Activated CD8-positive, alpha-beta memory T cell treated with anti-CD3 and anti-CD28 coated beads, Interleukin-2, amount 50 U/mL, for 1 hour (primary cell): Measurements from ENCODE around the gene PHC2.
"Not testable (repeated sequence)": the region's sequence is repeated elsewhere in the genome, so short reads cannot be mapped to it uniquely, and the experiment has no call there.

Experiments used
- DNase-seq: peaks from one replicate; pipeline ENCODE4 v3.0.0-alpha.2; 2020; ENCODE audit errors: extremely low read depth

Gene PHC2

DNA sequence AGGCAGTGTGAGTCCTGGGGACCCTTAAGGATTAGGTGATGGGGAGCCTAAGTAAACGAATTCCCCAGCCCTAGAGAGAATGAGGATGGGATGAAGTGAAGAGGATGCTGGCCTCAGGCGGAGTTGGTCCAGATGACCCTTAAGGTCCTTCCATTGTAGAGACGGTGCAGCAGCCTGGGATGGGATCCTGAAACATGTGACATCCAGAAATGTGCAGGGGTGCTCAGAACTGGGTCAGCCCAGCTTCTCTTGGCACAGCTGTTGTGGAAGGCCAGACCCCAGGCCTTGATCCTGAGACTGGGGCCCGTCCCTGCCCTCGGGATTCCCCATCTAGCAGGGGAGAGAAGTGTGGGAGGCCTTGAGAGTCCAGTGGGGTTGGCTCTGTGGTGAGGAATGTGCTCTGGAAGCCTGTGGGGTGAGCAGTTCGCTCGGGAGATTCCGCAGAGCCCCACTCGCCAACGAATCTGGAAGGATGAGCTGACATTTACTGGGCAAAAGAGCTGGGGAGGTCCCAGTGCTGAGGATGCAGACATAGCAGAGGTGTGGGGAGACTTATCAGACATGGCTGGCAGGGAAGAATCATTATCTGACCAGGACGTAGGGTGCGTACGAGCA, 138.1 kb downstream of the PHC2 start:
- DNase-seq = no peak

- not testable (repeated sequence) for DNase-seq
Measured at GRCh38 chr1:33290615-33291014, 140.3 kb downstream of the PHC2 start.

- no peak for DNase-seq
Measured at GRCh38 chr1:33289858-33290154, 141.1 kb downstream of the PHC2 start.

- DNase-seq = no peak
Measured at GRCh38 chr1:33288976-33289857, 141.7 kb downstream of the PHC2 start.

GRCh38 chr1:33287317-33287716, 143.6 kb downstream of the PHC2 start:
- DNase-seq = no peak

DNA sequence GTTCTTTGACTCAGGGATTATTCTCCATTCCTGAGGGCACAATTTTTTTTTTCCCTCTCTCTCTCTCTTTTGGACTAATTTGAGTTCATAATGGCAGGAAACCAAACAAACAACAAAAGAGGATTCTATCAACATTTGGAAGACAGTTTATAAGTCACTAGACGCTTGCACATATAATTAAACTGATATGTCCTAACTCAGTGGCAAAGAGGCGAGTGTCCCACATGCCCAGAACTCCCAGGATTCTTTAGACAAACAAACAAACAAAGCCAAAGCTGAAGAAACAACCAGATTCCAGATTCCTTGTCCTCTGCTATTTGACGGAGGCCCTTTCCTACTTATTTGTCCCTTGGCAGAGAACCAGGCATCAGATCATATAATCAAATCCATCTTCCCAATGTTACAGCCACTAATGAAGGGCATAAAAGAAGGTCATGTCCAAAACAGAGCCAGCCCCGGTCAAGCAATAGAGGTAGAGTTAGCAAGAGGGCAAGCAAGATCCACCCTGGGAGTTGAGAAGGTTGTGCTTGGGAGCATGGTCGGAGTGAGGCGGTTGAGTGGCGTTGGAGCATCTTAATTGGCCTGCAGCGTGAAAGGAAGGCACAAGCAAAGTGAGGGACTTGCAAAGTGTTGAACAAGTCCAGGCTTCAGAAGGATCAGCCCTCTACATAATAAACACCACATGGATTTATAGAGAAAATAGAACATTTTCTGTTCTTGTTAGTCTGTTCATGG, 144.3 kb downstream of the PHC2 start:
- no peak for DNase-seq

DNA sequence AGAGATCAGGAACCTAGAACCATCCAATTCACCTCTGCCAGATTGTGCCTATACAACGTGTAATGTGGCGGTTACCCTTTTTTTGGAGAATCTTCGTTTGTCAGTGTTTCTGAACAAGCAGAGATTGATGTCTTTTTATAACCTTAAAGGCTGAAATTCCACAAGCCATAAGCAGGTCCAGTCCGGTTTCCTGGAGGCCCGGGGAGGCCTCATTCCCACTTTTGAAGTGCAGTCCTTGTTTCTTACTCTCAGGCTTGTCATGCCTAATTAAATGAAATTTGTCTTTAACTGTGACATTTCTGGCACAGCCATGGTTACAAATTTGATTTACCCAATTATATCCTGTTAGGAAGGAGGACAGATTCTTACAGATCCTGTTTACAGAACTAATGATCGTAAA, 146.8 kb downstream of the PHC2 start:
- DNase-seq = no peak

GRCh38 chr1:33282791-33283190, 148.1 kb downstream of the PHC2 start:
- DNase-seq = no peak

DNA sequence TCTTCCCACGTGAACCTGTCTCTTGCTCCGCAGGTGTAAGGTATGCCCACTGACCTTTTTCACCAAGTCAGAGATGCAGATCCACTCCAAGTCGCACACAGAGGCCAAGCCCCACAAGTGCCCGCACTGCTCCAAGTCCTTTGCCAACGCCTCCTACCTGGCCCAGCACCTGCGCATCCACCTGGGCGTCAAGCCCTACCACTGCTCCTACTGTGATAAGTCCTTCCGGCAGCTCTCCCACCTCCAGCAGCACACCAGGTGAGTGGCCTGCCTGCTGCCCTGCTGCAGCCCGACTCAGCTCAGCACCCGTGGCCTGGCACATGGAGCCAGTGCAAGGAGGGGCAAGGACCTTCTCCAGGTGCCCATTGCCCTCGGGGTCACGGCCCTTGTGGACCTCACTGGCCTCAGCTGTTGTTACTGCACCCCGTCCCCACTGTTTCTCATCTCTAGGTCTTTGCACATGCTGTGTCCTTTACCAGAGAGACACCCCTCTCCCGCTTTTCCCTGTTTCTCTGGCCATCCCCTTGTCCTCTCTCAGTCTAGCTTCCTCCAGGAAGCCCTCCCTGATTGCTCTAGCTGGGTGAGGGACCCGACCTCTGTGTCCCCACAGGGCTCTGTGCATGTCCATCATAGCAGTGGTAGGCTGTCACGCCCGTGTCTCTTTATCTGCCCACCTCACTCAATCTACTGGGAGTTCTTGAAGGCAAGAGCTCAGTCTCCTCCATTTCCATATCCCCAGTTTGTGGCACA, 149.2 kb downstream of the PHC2 start:
- DNase-seq = no peak

DNA sequence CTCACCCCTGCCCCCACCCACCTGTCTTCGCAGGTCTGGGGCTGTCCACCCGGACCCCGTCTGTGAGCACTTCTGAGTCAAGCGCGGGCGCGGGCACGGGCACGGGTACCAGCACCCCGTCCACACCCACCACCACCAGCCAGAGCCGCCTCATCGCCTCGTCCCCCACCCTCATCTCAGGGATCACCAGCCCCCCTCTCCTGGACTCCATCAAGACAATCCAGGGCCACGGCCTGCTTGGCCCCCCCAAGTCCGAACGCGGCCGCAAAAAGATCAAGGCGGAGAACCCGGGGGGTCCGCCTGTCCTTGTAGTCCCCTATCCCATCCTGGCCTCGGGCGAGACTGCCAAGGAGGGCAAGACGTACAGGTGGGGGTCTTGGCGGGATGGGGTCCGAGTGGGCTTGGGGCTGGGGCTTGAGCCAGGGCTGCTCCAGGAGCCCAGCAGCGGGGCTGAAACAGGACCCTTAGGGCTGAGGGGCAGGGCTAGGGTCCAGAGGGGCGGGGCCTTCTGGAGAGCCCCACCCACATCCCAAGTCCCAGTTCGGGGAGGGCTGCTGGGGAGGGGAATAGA, 150.7 kb downstream of the PHC2 start:
- DNase-seq = no peak

- no peak for DNase-seq
Measured at GRCh38 chr1:33277488-33278084, 153.3 kb downstream of the PHC2 start.

DNA sequence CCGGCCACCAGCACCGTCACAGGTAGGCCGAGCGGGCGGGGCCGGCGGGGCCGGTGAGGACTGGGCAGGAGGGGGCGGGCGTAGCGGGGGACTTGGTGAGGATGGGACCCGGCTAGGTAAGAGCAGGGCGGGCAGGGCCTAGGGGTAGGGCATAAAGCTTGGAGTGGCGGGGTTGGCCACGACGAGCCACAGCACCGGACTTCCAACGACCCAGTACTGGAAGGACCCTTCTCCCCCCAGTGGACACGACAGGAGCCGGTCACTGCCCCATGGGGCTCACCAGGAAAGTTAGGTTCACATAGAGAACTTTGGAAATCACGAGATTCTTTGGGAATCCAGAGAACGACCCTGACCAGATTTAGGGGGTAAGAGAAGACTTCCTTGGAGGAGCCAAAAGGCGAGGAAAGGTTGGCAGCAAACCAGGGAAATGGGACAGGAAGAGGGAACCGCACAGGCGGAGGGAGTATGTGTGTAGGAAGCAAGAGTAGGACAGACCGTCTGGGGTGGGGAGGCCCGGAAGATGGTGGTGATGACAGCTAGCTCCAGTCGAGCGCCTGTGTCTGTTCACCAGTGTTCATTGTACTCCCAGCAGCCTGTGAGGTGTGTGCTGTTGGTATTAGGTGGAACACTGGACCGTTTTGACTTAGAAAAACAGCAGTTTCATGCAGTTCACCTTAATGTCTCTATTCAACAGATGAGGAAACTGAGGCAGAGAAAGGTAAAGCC, 154.2 kb downstream of the PHC2 start:
- no peak for DNase-seq

DNA sequence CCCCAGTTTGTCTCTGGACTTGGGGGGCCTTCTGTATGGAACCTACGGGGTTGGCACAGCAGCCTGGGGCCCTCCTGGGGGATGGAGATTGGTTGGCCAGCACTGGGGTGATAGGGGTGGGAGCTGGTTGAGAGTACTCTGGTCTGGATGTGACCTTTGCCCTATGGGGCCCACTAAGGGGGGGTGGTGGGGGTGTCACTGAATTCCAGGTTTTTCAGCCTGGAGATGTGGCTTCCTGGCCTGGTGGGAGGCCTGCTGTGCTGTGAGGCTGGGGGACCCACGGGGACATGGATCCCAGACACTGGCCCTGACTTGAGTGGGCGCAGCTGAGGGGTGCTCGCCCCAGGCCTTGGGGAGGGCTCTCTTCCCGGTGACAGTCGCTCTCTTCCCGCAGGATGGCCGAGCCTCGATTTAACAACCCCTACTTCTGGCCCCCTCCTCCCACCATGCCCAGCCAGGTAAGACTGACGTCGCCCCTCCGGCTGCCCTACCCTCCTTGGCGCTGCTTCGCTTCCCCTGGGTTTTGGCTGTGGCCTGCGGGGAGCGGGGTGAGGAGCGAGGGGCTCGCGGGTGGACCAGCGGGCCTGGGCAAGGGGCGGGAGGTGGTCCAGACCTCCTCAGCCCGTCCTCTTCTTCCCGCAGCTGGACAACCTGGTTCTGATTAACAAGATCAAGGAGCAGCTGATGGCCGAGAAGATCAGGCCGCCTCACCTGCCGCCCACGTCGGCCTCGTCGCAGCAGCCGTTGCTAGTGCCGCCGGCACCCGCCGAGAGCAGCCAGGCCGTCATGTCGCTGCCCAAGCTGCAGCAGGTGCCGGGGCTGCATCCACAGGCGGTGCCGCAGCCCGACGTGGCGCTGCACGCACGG, 155.0 kb downstream of the PHC2 start:
- DNase-seq = no peak

GRCh38 chr1:33275195-33275594, 155.7 kb downstream of the PHC2 start:
- no peak for DNase-seq

- no peak for DNase-seq
Measured at GRCh38 chr1:33274446-33274845, 156.4 kb downstream of the PHC2 start.

GRCh38 chr1:33273961-33274371, 156.9 kb downstream of the PHC2 start:
- no peak for DNase-seq
